GM11168 (cell line): ENCODE results near the gene SAMD9.
"Not testable (repeated sequence)": the region's sequence is repeated elsewhere in the genome, so short reads cannot be mapped to it uniquely, and the experiment has no call there.

Experiments used
- in situ Hi-C: fragments of 300-500 bp; cut with MboI; formaldehyde crosslinking; loops from one replicate; pipeline ENCODE4 v1.12.0; 2022; ENCODE audit warnings: low sequenced_read_pairs; ENCODE audit not compliant: unreplicated experiment

Gene SAMD9

GRCh38 chr7:93117852-93118530 is at the start of gene SAMD9:
SAMD9 (minus strand) TSS chr7:93117979; CDS start chr7:93106097, 11,882 bp downstream.
- in situ Hi-C loops: no loop called here

GRCh38 chr7:93165447-93165846 is 47.7 kb upstream of the SAMD9 start:
- in situ Hi-C loops: no loop called here

- in situ Hi-C loops: no loop called here
Observed at GRCh38 chr7:93164766-93165165, 47.0 kb upstream of the SAMD9 start.

- in situ Hi-C loops: no loop called here
Observed at GRCh38 chr7:93161181-93161762, 43.5 kb upstream of the SAMD9 start.

- in situ Hi-C loops: no loop called here
Observed at GRCh38 chr7:93160410-93160809, 42.6 kb upstream of the SAMD9 start.

GRCh38 chr7:93159490-93159889 is 41.7 kb upstream of the SAMD9 start:
- in situ Hi-C loops: no loop called here

- in situ Hi-C loops: no loop called here
Observed at GRCh38 chr7:93156884-93157283, 39.1 kb upstream of the SAMD9 start.

GRCh38 chr7:93150200-93150835 is 32.5 kb upstream of the SAMD9 start:
- in situ Hi-C loops: no loop called here

GRCh38 chr7:93148727-93149126 is 30.9 kb upstream of the SAMD9 start:
- in situ Hi-C loops: no loop called here

GRCh38 chr7:93148144-93148543 is 30.4 kb upstream of the SAMD9 start, which contains the start of gene SAMD9L:
SAMD9L (minus strand) TSS chr7:93148385; CDS start chr7:93135971, 12,414 bp downstream.
- in situ Hi-C loops: no loop called here

- in situ Hi-C loops: no loop called here
Observed at GRCh38 chr7:93147363-93147762, 29.6 kb upstream of the SAMD9 start.

- in situ Hi-C loops: no loop called here
Observed at GRCh38 chr7:93146472-93147141, 28.8 kb upstream of the SAMD9 start.

GRCh38 chr7:93146036-93146435 is 28.3 kb upstream of the SAMD9 start:
- in situ Hi-C loops: no loop called here

GRCh38 chr7:93145354-93145753 is 27.6 kb upstream of the SAMD9 start:
- in situ Hi-C loops: no loop called here

GRCh38 chr7:93142127-93142526 is 24.3 kb upstream of the SAMD9 start:
- in situ Hi-C loops: no loop called here

GRCh38 chr7:93140582-93141191 is 22.9 kb upstream of the SAMD9 start:
- in situ Hi-C loops: no loop called here

GRCh38 chr7:93138576-93138975 is 20.8 kb upstream of the SAMD9 start:
- in situ Hi-C loops: no loop called here

GRCh38 chr7:93133005-93133404 is 15.2 kb upstream of the SAMD9 start:
- in situ Hi-C loops: no loop called here

GRCh38 chr7:93132216-93132615 is 14.4 kb upstream of the SAMD9 start:
- in situ Hi-C loops: no loop called here

- in situ Hi-C loops: not testable (repeated sequence)
Observed at GRCh38 chr7:93126954-93127353, 9.2 kb upstream of the SAMD9 start.

GRCh38 chr7:93123532-93123931 is 5.8 kb upstream of the SAMD9 start:
- in situ Hi-C loops: not testable (repeated sequence)
